ENCODE data around the gene TTC7B. TPM values are rescaled to one million over a fixed set of nuclear protein-coding genes. Genes with fewer than 3 reads are reported as not detected.

Gene TTC7B
- total and polyA plus RNA-seq, 2 of the 8 experiments (the other 6 are each of a cell fraction or from before 2014, with no cell fraction given), result 23.7 to 34.0 TPM

DNA sequence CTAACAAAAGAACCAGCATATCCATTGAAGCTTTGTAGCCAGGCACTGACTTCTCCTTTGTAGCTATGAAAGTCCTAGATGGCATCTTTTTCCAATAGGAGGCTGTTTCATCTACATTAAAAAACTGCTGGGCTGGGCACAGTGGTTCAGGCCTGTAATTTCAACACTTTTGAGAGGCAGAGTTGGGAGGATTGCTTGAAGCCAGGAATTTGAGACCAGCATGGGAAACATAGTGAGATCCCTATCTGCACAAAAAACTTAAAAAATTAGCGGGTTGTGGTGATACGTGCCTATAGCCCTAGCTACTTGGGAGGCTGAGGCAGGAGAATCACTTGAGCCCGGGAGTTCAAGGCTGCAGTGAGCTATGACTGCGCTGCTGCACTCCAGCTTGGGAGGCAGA, 251.7 kb downstream of the TTC7B start:
- Histone ChIP-seq H3K9ac (replicated peaks in 1 of 4; ENCODE audit: extremely low read depth in 1 of 4, low read depth in 3 of 4, low read length in 3 of 4) (no peak overlapping the region), H3K4me2 (ENCODE audit: insufficient read depth in 1 of 2, low read depth in 2 of 2, low read length in 2 of 2) (no peak overlapping the region), H3K4me1 (replicated peaks in 1 of 4; ENCODE audit: control insufficient read depth in 3 of 4, insufficient read depth in 4 of 4, low read length in 3 of 4) (peaks cover 2 to 18% (median 6%) of the 10 kb centered on the region in 4 experiments; a peak in 5 of 7 replicates), H2BK120ac (replicated peaks; ENCODE audit: low read depth, low read length) (no peak overlapping the region), H4K8ac (ENCODE audit: extremely low read depth, insufficient read depth, low read length) (no peak overlapping the region), H3K27me3 (replicated peaks in 1 of 4; ENCODE audit: control insufficient read depth in 3 of 4, extremely low read depth in 1 of 4, insufficient read depth in 3 of 4, low read length in 3 of 4) (no peaks in the 10 kb centered on the region), H2AFZ (ENCODE audit: low read length) (no peak overlapping the region), H4K5ac (ENCODE audit: insufficient read length, low read depth, low read length) (no peak overlapping the region), H3K79me2 (ENCODE audit: control insufficient read depth in 1 of 2, insufficient read depth in 2 of 2, low read length in 2 of 2) (no peaks in the 10 kb centered on the region), H2AK5ac (ENCODE audit: low read depth, low read length) (no peak overlapping the region), H3K56ac (replicated peaks; ENCODE audit: insufficient read length, low read depth, low read length) (no peak overlapping the region), H3K4ac (replicated peaks; ENCODE audit: insufficient read length, low read depth, low read length) (no peak overlapping the region), H3K23ac (ENCODE audit: insufficient read length) (no peak overlapping the region), H2BK12ac (ENCODE audit: low read depth, low read length) (no peak overlapping the region), H2BK20ac (ENCODE audit: low read length) (no peak overlapping the region), H2BK15ac (ENCODE audit: low read length) (no peak overlapping the region), H3K27ac (ENCODE audit: low read depth, low read length) (no peak overlapping the region), H3K9me3 (ENCODE audit: insufficient read depth in 2 of 2, low read depth in 1 of 2, low read length in 1 of 2) (no peaks in the 10 kb centered on the region), H3K23me2 (ENCODE audit: low read depth, low read length) (no peaks in the 10 kb centered on the region), H3K18ac (ENCODE audit: extremely low read depth, low read length) (no peak overlapping the region), H3K36me3 (ENCODE audit: control insufficient read depth in 2 of 4, insufficient read depth in 4 of 4, low read length in 3 of 4) (no peaks in the 10 kb centered on the region), H4K20me1 (replicated peaks in 1 of 2; ENCODE audit: control insufficient read depth in 1 of 2, insufficient read depth in 2 of 2, low read length in 2 of 2) (no peaks in the 10 kb centered on the region), H3K14ac (ENCODE audit: insufficient read length) (no peak overlapping the region), H3K79me1 (ENCODE audit: low read depth, low read length) (no peaks in the 10 kb centered on the region), H4K91ac (replicated peaks; ENCODE audit: insufficient read length, low read length) (no peak overlapping the region), H2BK5ac (ENCODE audit: low read depth, low read length) (no peak overlapping the region), H3K4me3 (ENCODE audit: extremely low read depth in 1 of 4, insufficient read depth in 2 of 4, low read depth in 3 of 4, low read length in 4 of 4) (no peak overlapping the region)
- 98% methylated on average over 4 of the region's 4 CpGs; no CpG with 5 or more reads in 1 of the 2 experiments for WGBS, 2 experiments (ENCODE audit: extremely low coverage in 1 of 2, insufficient coverage in 1 of 2, insufficient read length in 1 of 2, insufficient replicate concordance in 2 of 2, low coverage in 1 of 2, low lambda C conversion rate in 2 of 2, missing lambda C conversion rate in 1 of 2)
- ChIA-PET POLR2A (ENCODE audit: partially characterized antibody) (interaction anchor here (1.2 kb wide), 1 partner anchor 8 kb away, joined by 3 read pairs; no protein-coding TSS in a partner anchor), CTCF (ENCODE audit: partially characterized antibody) (interaction anchor here (0.7 to 1.5 kb wide), 4 partner anchors 18 to 263 kb away, joined by 3 to 4 read pairs (median 3); no protein-coding TSS in a partner anchor)
- TF ChIP-seq, protein P1, sequence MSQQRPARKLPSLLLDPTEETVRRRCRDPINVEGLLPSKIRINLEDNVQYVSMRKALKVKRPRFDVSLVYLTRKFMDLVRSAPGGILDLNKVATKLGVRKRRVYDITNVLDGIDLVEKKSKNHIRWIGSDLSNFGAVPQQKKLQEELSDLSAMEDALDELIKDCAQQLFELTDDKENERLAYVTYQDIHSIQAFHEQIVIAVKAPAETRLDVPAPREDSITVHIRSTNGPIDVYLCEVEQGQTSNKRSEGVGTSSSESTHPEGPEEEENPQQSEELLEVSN (IDR thresholded peaks at IDR 0.05), result no peak
- no peak for TF ChIP-seq KDM1A (IDR thresholded peaks at IDR 0.05; ENCODE audit: borderline replicate concordance, low read length)
- no peak for TF ChIP-seq CTBP2 (IDR thresholded peaks at IDR 0.05; ENCODE audit: borderline replicate concordance, insufficient read depth, insufficient read length, low read length)
- TF ChIP-seq EGR1 (IDR thresholded peaks at IDR 0.05; ENCODE audit: borderline replicate concordance, low read depth, low read length), result no peak
- TF ChIP-seq RNF2 (IDR thresholded peaks at IDR 0.05; ENCODE audit: borderline replicate concordance, low read depth, low read length, missing control alignments, poor library complexity, severe bottlenecking), result no peak
- no peak for TF ChIP-seq CHD2 (IDR thresholded peaks at IDR 0.05; ENCODE audit: low read length)
- no peak for TF ChIP-seq RBBP5 (IDR thresholded peaks at IDR 0.05; ENCODE audit: borderline replicate concordance, low read depth, low read length)
- no peak for TF ChIP-seq SP1 (IDR thresholded peaks at IDR 0.05; ENCODE audit: low read depth, low read length)
- no peak for TF ChIP-seq SAP30 (IDR thresholded peaks at IDR 0.05; ENCODE audit: insufficient read depth, insufficient replicate concordance, low read length)
- DNase-seq (ENCODE audit: low read depth in 1 of 2, low spot score in 2 of 2), result no peak
- FAIRE-seq, result no peak
